H1 (cell line): ENCODE measurements around the gene CDKN3. TPM values are rescaled to one million over a fixed set of nuclear protein-coding genes. Genes with fewer than 3 reads are reported as not detected.
A peak's percentile ranks its signal among the peaks of the same experiment; 100 is the strongest.

Experiments
- CTCF ChIA-PET: fragments of 300-600 bp; sonication (Branson Sonifier 250); formaldehyde crosslinking; loops from one replicate; lab custom pipeline; 2021; ENCODE audit not compliant: partially characterized antibody; lab: Charles Lee
- POLR2A ChIA-PET: fragments of 300-600 bp; sonication (Branson Sonifier 250); formaldehyde crosslinking; loops from one replicate; lab custom pipeline; 2021; ENCODE audit warnings: inconsistent platforms; ENCODE audit not compliant: partially characterized antibody; lab: Charles Lee
- DNase-seq, 2 experiments: peaks; one replicate each; pipeline versions ENCODE4 v3.0.0 to v3.0.0-alpha.2; 2010 to 2022; ENCODE audit warnings: low spot score in 2 of 2, low read depth in 1 of 2, mixed read lengths in 1 of 2
- FAIRE-seq: peaks from 2 replicates; lab custom pipeline; 2011; peaks lifted over from hg19 to GRCh38; lab: Jason Lieb, UNC
- H2AFZ ChIP-seq: 2 replicates; pipeline ENCODE4 v1.8.1; 2012; ENCODE audit warnings: low read length, inconsistent platforms
- H2AK5ac ChIP-seq: 2 replicates; pipeline ENCODE4 v1.6.1; 2013; ENCODE audit warnings: low read depth, low read length
- H2BK120ac ChIP-seq: replicated peaks from 2 replicates; pipeline ENCODE3; 2013; ENCODE audit warnings: low read depth, low read length, inconsistent platforms
- H2BK12ac ChIP-seq: 2 replicates; pipeline ENCODE4 v1.6.1; 2013; ENCODE audit warnings: low read depth, low read length
- H2BK15ac ChIP-seq: 2 replicates; pipeline ENCODE4 v1.6.1; 2013; ENCODE audit warnings: low read length
- H2BK20ac ChIP-seq: 2 replicates; pipeline ENCODE4 v1.6.1; 2013; ENCODE audit warnings: low read length
- H2BK5ac ChIP-seq: 2 replicates; pipeline ENCODE4 v1.6.1; 2013; ENCODE audit warnings: low read depth, low read length
- H3K14ac ChIP-seq: 2 replicates; pipeline ENCODE4 v1.6.1; 2013; ENCODE audit warnings: inconsistent platforms; ENCODE audit not compliant: insufficient read length
- H3K18ac ChIP-seq: 2 replicates; pipeline ENCODE4 v1.6.1; 2013; ENCODE audit warnings: low read length; ENCODE audit errors: extremely low read depth
- H3K23ac ChIP-seq: 2 replicates; pipeline ENCODE4 v1.6.1; 2013; ENCODE audit warnings: inconsistent platforms; ENCODE audit not compliant: insufficient read length
- H3K23me2 ChIP-seq: 2 replicates; pipeline ENCODE4 v1.6.1; 2013; ENCODE audit warnings: low read depth, low read length
- H3K27ac ChIP-seq: 2 replicates; pipeline ENCODE4 v1.6.1; 2011; ENCODE audit warnings: low read depth, low read length, inconsistent platforms
- H3K27me3 ChIP-seq, 4 experiments: replicated peaks in 1 of 4; 1 replicate in 1 of 4; 2 replicates in 3 of 4; pipeline versions ENCODE4 v1.6.1 to v1.8.1; 2011 to 2013; ENCODE audit warnings: low read length in 3 of 4, mild to moderate bottlenecking in 3 of 4, inconsistent platforms in 2 of 4, mixed read lengths in 2 of 4, moderate library complexity in 1 of 4; ENCODE audit not compliant: control insufficient read depth in 3 of 4, insufficient read depth in 3 of 4; ENCODE audit errors: extremely low read depth in 1 of 4
- H3K36me3 ChIP-seq, 4 experiments: 2 replicates each; pipeline versions ENCODE4 v1.6.1 to v1.8.1; 2011 to 2013; ENCODE audit warnings: mild to moderate bottlenecking in 4 of 4, low read length in 3 of 4, moderate library complexity in 2 of 4, control low read depth in 1 of 4, inconsistent platforms in 1 of 4; ENCODE audit not compliant: insufficient read depth in 4 of 4, control insufficient read depth in 2 of 4
- H3K4ac ChIP-seq: replicated peaks from 2 replicates; pipeline ENCODE3; 2013; ENCODE audit warnings: low read length, low read depth, mixed read lengths, inconsistent platforms; ENCODE audit not compliant: insufficient read length
- H3K4me1 ChIP-seq, 4 experiments: replicated peaks in 1 of 4; 1 replicate in 1 of 4; 2 replicates in 3 of 4; pipeline versions ENCODE4 v1.6.1 to v1.8.1; 2011 to 2013; ENCODE audit warnings: low read length in 3 of 4, inconsistent platforms in 2 of 4, mixed read lengths in 1 of 4; ENCODE audit not compliant: insufficient read depth in 4 of 4, control insufficient read depth in 3 of 4
- H3K4me2 ChIP-seq, 2 experiments: 2 replicates each; pipeline versions ENCODE4 v1.6.1 to v1.8.1; 2011 to 2013; ENCODE audit warnings: low read depth in 2 of 2, low read length in 2 of 2, control low read depth in 1 of 2, inconsistent platforms in 1 of 2, mild to moderate bottlenecking in 1 of 2; ENCODE audit not compliant: insufficient read depth in 1 of 2
- H3K4me3 ChIP-seq, 4 experiments: fragments of 200-600, 300-600 bp in 1 of 4; sonication (generic), shearing (Covaris generic), sonication (Bioruptor Twin) in 1 of 4; 2 replicates each; pipeline versions ENCODE4 v1.5.1 to v1.8.1; 2011 to 2016; ENCODE audit warnings: low read length in 4 of 4, low read depth in 3 of 4, control low read depth in 2 of 4, inconsistent platforms in 2 of 4, mild to moderate bottlenecking in 2 of 4, mixed read lengths in 1 of 4, moderate library complexity in 1 of 4; ENCODE audit not compliant: insufficient read depth in 2 of 4; ENCODE audit errors: extremely low read depth in 1 of 4
- H3K56ac ChIP-seq: replicated peaks from 2 replicates; pipeline ENCODE3; 2013; ENCODE audit warnings: low read depth, mild to moderate bottlenecking, mixed read lengths, low read length, inconsistent platforms; ENCODE audit not compliant: insufficient read length
- H3K79me1 ChIP-seq: 2 replicates; pipeline ENCODE4 v1.6.1; 2013; ENCODE audit warnings: low read depth, low read length, control low read depth
- H3K79me2 ChIP-seq, 2 experiments: 2 replicates each; pipeline versions ENCODE4 v1.6.1 to v1.8.1; 2012 to 2013; ENCODE audit warnings: low read length in 2 of 2, mild to moderate bottlenecking in 2 of 2, inconsistent platforms in 1 of 2; ENCODE audit not compliant: insufficient read depth in 2 of 2, control insufficient read depth in 1 of 2
- H3K9ac ChIP-seq, 4 experiments: replicated peaks in 1 of 4; 1 replicate in 1 of 4; 2 replicates in 3 of 4; pipeline versions ENCODE4 v1.6.1 to v1.8.1; 2011 to 2013; ENCODE audit warnings: low read depth in 3 of 4, low read length in 3 of 4, control low read depth in 2 of 4, mild to moderate bottlenecking in 2 of 4, moderate library complexity in 2 of 4, inconsistent platforms in 1 of 4; ENCODE audit errors: extremely low read depth in 1 of 4
- H3K9me3 ChIP-seq, 2 experiments: 2 replicates each; pipeline versions ENCODE4 v1.6.1 to v1.8.1; 2012 to 2013; ENCODE audit warnings: mild to moderate bottlenecking in 2 of 2, moderate library complexity in 2 of 2, control low read depth in 1 of 2, inconsistent platforms in 1 of 2, low read depth in 1 of 2, low read length in 1 of 2, mixed read lengths in 1 of 2; ENCODE audit not compliant: insufficient read depth in 2 of 2
- H4K20me1 ChIP-seq, 2 experiments: replicated peaks in 1 of 2; 2 replicates each; pipeline versions ENCODE3 to v1.8.1; 2011 to 2013; ENCODE audit warnings: inconsistent platforms in 2 of 2, low read length in 2 of 2, mild to moderate bottlenecking in 1 of 2; ENCODE audit not compliant: insufficient read depth in 2 of 2, control insufficient read depth in 1 of 2
- H4K5ac ChIP-seq: 2 replicates; pipeline ENCODE4 v1.6.1; 2013; ENCODE audit warnings: low read length, low read depth, mixed read lengths, inconsistent platforms; ENCODE audit not compliant: insufficient read length
- H4K8ac ChIP-seq: 2 replicates; pipeline ENCODE4 v1.8.0; 2013; ENCODE audit warnings: mild to moderate bottlenecking, moderate library complexity, low read length, inconsistent platforms; ENCODE audit not compliant: insufficient read depth; ENCODE audit errors: extremely low read depth
- H4K91ac ChIP-seq: replicated peaks from 2 replicates; pipeline ENCODE3; 2013; ENCODE audit warnings: low read length, mixed read lengths, inconsistent platforms; ENCODE audit not compliant: insufficient read length
- CBX8 ChIP-seq: fragments of 300-800, 300-1000 bp; sonication (generic); IDR thresholded peaks from 2 replicates; pipeline ENCODE4 v1.7.1; 2016; ENCODE audit warnings: low read depth, low read length, borderline replicate concordance
- KDM5A ChIP-seq: fragments of 200-600 bp; IDR thresholded peaks from 2 replicates; pipeline ENCODE4 v1.7.1; 2012; ENCODE audit warnings: mild to moderate bottlenecking, low read length, inconsistent platforms, mixed read lengths
- MAFK ChIP-seq: IDR thresholded peaks from 2 replicates; pipeline ENCODE4 v1.6.1; 2012; ENCODE audit warnings: low read depth, mild to moderate bottlenecking, improper control_type of control experiment, low read length
- RFX5 ChIP-seq: IDR thresholded peaks from 2 replicates; pipeline ENCODE4 v1.6.1; 2011; ENCODE audit warnings: low read depth, low read length, improper control_type of control experiment, borderline replicate concordance
- SIX5 ChIP-seq: IDR thresholded peaks from 2 replicates; pipeline ENCODE4 v1.6.1; 2011; ENCODE audit warnings: mild to moderate bottlenecking, low read depth, low read length
- WGBS, 2 experiments: shearing (Covaris generic) in 1 of 2; methylation state at CpG; one replicate each; pipeline versions ENCODE4 v1.1.6 to v1.1.7; 2013 to 2015; ENCODE audit warnings: low lambda C conversion rate in 2 of 2, mixed read lengths in 2 of 2, inconsistent platforms in 1 of 2, low coverage in 1 of 2, missing lambda C conversion rate in 1 of 2; ENCODE audit not compliant: insufficient replicate concordance in 2 of 2, insufficient coverage in 1 of 2, insufficient read length in 1 of 2; ENCODE audit errors: extremely low coverage in 1 of 2, missing lambda C conversion rate in 1 of 2; 5-methylcytosine and 5-hydroxymethylcytosine counted together
- polyA plus RNA-seq, 7 experiments: library from polyadenylated mRNA; depleted of rRNA in 3 of 7; stranded (reverse) in 5 of 7; unstranded in 2 of 7; fragments of >200 nt in 5 of 7; fragments of 200-250 nt in 2 of 7; gene quantifications; 1 replicate in 5 of 7; 2 replicates in 1 of 7; 4 replicates in 1 of 7; pipeline versions ENCODE4 v1.2.1 to v1.2.3, GENCODE V29; 2011 to 2013; ENCODE audit warnings: missing spikeins in 2 of 7, mixed read lengths in 2 of 7
- total RNA-seq: library from RNA; stranded (reverse); fragmentation: NEBNext Ultra II Directional; extraction: Animal tissue kit (Norgen Biotek cat#: 25700); gene quantifications from 2 replicates; pipeline ENCODE4 v1.2.1, GENCODE V29; 2021
- TF ChIP-seq, protein P1 (sequence below): IDR thresholded peaks from 2 replicates; pipeline ENCODE4 v1.6.1; 2012; ENCODE audit warnings: low read length, inconsistent platforms

The CDKN3 gene
- total and polyA plus RNA-seq, 2 of the 8 experiments (the other 6 are each of a cell fraction or from before 2014, with no cell fraction given): 43.5 to 48.3 TPM

DNA sequence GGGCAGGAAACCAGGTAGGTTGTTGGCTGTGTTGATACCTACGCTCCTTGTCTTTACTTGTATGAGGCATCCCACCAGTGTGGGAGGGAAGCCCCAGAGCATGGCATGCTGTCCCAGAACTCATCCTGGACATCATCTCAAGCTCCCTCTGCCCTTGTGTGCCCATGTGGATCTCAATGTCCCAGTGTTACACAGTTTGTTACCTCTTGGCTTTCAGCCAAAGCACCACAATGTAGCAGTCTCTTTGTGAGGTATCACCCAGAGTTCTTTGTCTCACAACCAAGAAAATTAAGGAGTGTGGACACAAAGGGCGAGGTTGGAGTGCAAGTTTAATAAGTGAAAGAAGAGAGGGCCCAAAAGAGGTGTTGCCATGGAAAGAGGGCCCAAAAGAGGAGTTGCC, 43.1 kb upstream of the CDKN3 start:
- Histone ChIP-seq H3K36me3 (no peaks in the 10 kb centered on the region), H3K27me3 (no peaks in the 10 kb centered on the region)
- CTCF ChIA-PET: interaction anchor here (1.2 to 2.4 kb wide), 5 partner anchors 10 to 732 kb away, joined by 3 to 7 read pairs (median 4); no protein-coding TSS in a partner anchor
- TF ChIP-seq CBX8: no peak
- no peak for TF ChIP-seq RFX5
- no peak for TF ChIP-seq MAFK
- TF ChIP-seq KDM5A: no peak
- TF ChIP-seq SIX5: no peak
- TF ChIP-seq, protein P1, sequence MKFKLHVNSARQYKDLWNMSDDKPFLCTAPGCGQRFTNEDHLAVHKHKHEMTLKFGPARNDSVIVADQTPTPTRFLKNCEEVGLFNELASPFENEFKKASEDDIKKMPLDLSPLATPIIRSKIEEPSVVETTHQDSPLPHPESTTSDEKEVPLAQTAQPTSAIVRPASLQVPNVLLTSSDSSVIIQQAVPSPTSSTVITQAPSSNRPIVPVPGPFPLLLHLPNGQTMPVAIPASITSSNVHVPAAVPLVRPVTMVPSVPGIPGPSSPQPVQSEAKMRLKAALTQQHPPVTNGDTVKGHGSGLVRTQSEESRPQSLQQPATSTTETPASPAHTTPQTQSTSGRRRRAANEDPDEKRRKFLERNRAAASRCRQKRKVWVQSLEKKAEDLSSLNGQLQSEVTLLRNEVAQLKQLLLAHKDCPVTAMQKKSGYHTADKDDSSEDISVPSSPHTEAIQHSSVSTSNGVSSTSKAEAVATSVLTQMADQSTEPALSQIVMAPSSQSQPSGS: no peak

More for the DNA sequence above, 43.1 kb upstream of the CDKN3 start:
- no peak overlapping the region for H2BK120ac ChIP-seq
- DNase-seq (peak in 1 of 2 experiments; percentile 31), FAIRE-seq (no peak)
- no peaks in the 10 kb centered on the region for H3K79me1 ChIP-seq
- H2BK15ac ChIP-seq: peak overlapping the region; percentile 63; the same call in 1 of the 2 replicates
- no peak overlapping the region for H3K56ac ChIP-seq
- H3K4ac ChIP-seq: no peak overlapping the region
- no peak overlapping the region for H4K8ac ChIP-seq
- no peak overlapping the region for H3K23ac ChIP-seq
- no peaks in the 10 kb centered on the region for H4K20me1 ChIP-seq
- peak overlapping the region; percentile 4; the same call in 1 of the 2 replicates for H2BK5ac ChIP-seq
- H2AK5ac ChIP-seq: no peak overlapping the region
- H3K23me2 ChIP-seq: no peaks in the 10 kb centered on the region
- no peak overlapping the region for H3K9ac ChIP-seq
- H3K79me2 ChIP-seq: no peaks in the 10 kb centered on the region
- H3K4me1 ChIP-seq: peaks cover 3 to 14% (median 8%) of the 10 kb centered on the region in 4 experiments; a peak in 5 of 7 replicates
- no peak overlapping the region for H2BK12ac ChIP-seq
- H3K9me3 ChIP-seq: no peaks in the 10 kb centered on the region
- H4K91ac ChIP-seq: no peak overlapping the region
- no peak overlapping the region for H2BK20ac ChIP-seq
- no peak overlapping the region for H3K4me2 ChIP-seq
- POLR2A ChIA-PET: no interaction called here
- H3K4me3 ChIP-seq: no peak overlapping the region
- H3K18ac ChIP-seq: no peak overlapping the region
- no peak overlapping the region for H3K27ac ChIP-seq
- H4K5ac ChIP-seq: no peak overlapping the region
- H2AFZ ChIP-seq: peak overlapping the region; percentile 72
- no peak overlapping the region for H3K14ac ChIP-seq
- WGBS, 2 experiments: 77% methylated on average over 2 of the region's 2 CpGs; no CpG with 5 or more reads in 1 of the 2 experiments
